Uterus (tissue), 4 donors: ENCODE results near the gene TUBB6. TPM values are rescaled to one million over a fixed set of nuclear protein-coding genes. Genes with fewer than 3 reads are reported as not detected.

Experiments used
- DNase-seq, 2 donors: peaks; one replicate each; pipeline ENCODE4 v3.0.0-alpha.2; 2019 to 2020
- H3K27ac ChIP-seq, 2 donors: fragments of 200-600 bp; sonication (generic); 1 replicate in 1 of 2; 2 replicates in 1 of 2; pipeline ENCODE4 v1.5.1; 2016 to 2018
- H3K27me3 ChIP-seq, 2 donors: fragments of 200-600 bp; sonication (generic); one replicate each; pipeline ENCODE4 v1.5.1; 2018 to 2019; ENCODE audit warnings: control low read depth in 1 of 2
- H3K36me3 ChIP-seq, 2 donors: fragments of 200-600 bp; sonication (generic); one replicate each; pipeline ENCODE4 v1.5.1; 2019; ENCODE audit warnings: control low read depth in 1 of 2
- H3K4me1 ChIP-seq, 2 donors: fragments of 200-600 bp; sonication (generic); one replicate each; pipeline ENCODE4 v1.5.1; 2018 to 2019; ENCODE audit warnings: control low read depth in 1 of 2
- H3K4me3 ChIP-seq, 2 donors: fragments of 200-600 bp; sonication (generic); 1 replicate in 1 of 2; 2 replicates in 1 of 2; pipeline ENCODE4 v1.5.1; 2018 to 2019; ENCODE audit warnings: mild to moderate bottlenecking in 1 of 2
- H3K9me3 ChIP-seq, 2 donors: fragments of 200-600 bp; sonication (generic); one replicate each; pipeline ENCODE4 v1.5.1; 2019; ENCODE audit warnings: control low read depth in 1 of 2
- CTCF ChIP-seq, 4 experiments: fragments of 200-600 bp in 2 of 4; fragments of 450-650 bp in 2 of 4; sonication (generic) in 2 of 4; IDR thresholded peaks; one replicate each; pipeline ENCODE4 v1.5.1; 2016 to 2019; ENCODE audit warnings: antibody characterized with exemption in 4 of 4, mild to moderate bottlenecking in 2 of 4, moderate library complexity in 1 of 4
- POLR2A ChIP-seq, 2 donors: fragments of 450-650 bp; IDR thresholded peaks; one replicate each; pipeline ENCODE4 v1.6.1; 2016; ENCODE audit warnings: antibody characterized with exemption in 2 of 2, mild to moderate bottlenecking in 1 of 2, moderate library complexity in 1 of 2
- intact Hi-C: fragments of 100-400 bp; cut with DNase I; formaldehyde crosslinking; loops from one replicate; pipeline ENCODE4 v1.15.1; 2023; ENCODE audit warnings: low total_unique reads
- total RNA-seq, 4 donors: library from RNA; depleted of rRNA in 3 of 4; stranded (reverse); fragments of >200 nt in 3 of 4; gene quantifications; one replicate each; pipeline versions ENCODE4 v1.1.0 to v1.2.4, GENCODE V29; 2014 to 2023
- donor health status: DM: yes; HTN: yes; CAD: no.

The TUBB6 gene
- total RNA-seq, 4 donors from 2014 or later = 222 to 456 (median 280) TPM

GRCh38 chr18:12369211-12369610, 61.2 kb downstream of the TUBB6 start:
- H3K36me3 ChIP-seq = no peaks in the 10 kb centered on the region
- no peak for TF ChIP-seq POLR2A (IDR thresholded peaks at IDR 0.05)
- TF ChIP-seq CTCF (IDR thresholded peaks at IDR 0.05) = no peak
- intact Hi-C loops = no loop called here

GRCh38 chr18:12371590-12371989, 63.5 kb downstream of the TUBB6 start:
- H3K4me3 ChIP-seq = no peak overlapping the region
- intact Hi-C loops = loop anchor here (10.0 kb wide), 1 partner anchor 87 kb away; no protein-coding TSS in a partner anchor
- TF ChIP-seq POLR2A (IDR thresholded peaks at IDR 0.05) = no peak
- no peak for TF ChIP-seq CTCF (IDR thresholded peaks at IDR 0.05)
- no peaks in the 10 kb centered on the region for H3K36me3 ChIP-seq
- no peak overlapping the region for H3K27ac ChIP-seq
- H3K9me3 ChIP-seq = no peaks in the 10 kb centered on the region
- no peaks in the 10 kb centered on the region for H3K4me1 ChIP-seq
- no peaks in the 10 kb centered on the region for H3K27me3 ChIP-seq
- no peak for DNase-seq

More at GRCh38 chr18:12369211-12369610, 61.2 kb downstream of the TUBB6 start:
- DNase-seq = no peak
- Histone ChIP-seq H3K27me3 (no peaks in the 10 kb centered on the region), H3K4me1 (no peaks in the 10 kb centered on the region), H3K27ac (no peak overlapping the region), H3K9me3 (no peaks in the 10 kb centered on the region), H3K4me3 (no peak overlapping the region)

- no peaks in the 10 kb centered on the region for H3K4me1 ChIP-seq
- DNase-seq = no peak
- H3K27ac ChIP-seq = no peak overlapping the region
- H3K9me3 ChIP-seq = no peaks in the 10 kb centered on the region
- no peak for TF ChIP-seq POLR2A (IDR thresholded peaks at IDR 0.05)
- no peak for TF ChIP-seq CTCF (IDR thresholded peaks at IDR 0.05)
- intact Hi-C loops = loop anchor here (10.0 kb wide), 1 partner anchor 88 kb away; no protein-coding TSS in a partner anchor
- no peaks in the 10 kb centered on the region for H3K36me3 ChIP-seq
- H3K4me3 ChIP-seq = no peak overlapping the region
- H3K27me3 ChIP-seq = no peaks in the 10 kb centered on the region
Measured at GRCh38 chr18:12372406-12372805, 64.4 kb downstream of the TUBB6 start.

- Histone ChIP-seq H3K4me3 (no peak overlapping the region), H3K4me1 (no peaks in the 10 kb centered on the region), H3K27ac (no peak overlapping the region), H3K9me3 (no peaks in the 10 kb centered on the region), H3K27me3 (no peaks in the 10 kb centered on the region), H3K36me3 (no peaks in the 10 kb centered on the region)
- intact Hi-C loops = loop anchor here (10.0 kb wide), 1 partner anchor 88 kb away; no protein-coding TSS in a partner anchor
- no peak for DNase-seq
- TF ChIP-seq POLR2A (IDR thresholded peaks at IDR 0.05) = no peak
- TF ChIP-seq CTCF (IDR thresholded peaks at IDR 0.05) = no peak
Measured at GRCh38 chr18:12373116-12373770, 65.2 kb downstream of the TUBB6 start.

GRCh38 chr18:12373771-12374116, 65.7 kb downstream of the TUBB6 start:
- Histone ChIP-seq H3K27ac (no peak overlapping the region), H3K36me3 (no peaks in the 10 kb centered on the region), H3K4me3 (no peak overlapping the region), H3K9me3 (no peaks in the 10 kb centered on the region), H3K4me1 (no peaks in the 10 kb centered on the region), H3K27me3 (no peaks in the 10 kb centered on the region)
- intact Hi-C loops = loop anchor here (10.0 kb wide), 1 partner anchor 89 kb away; no protein-coding TSS in a partner anchor
- no peak for DNase-seq
- TF ChIP-seq POLR2A (IDR thresholded peaks at IDR 0.05) (no peak), CTCF (IDR thresholded peaks at IDR 0.05) (no peak)
